Stimulated activated CD4-positive, alpha-beta T cell treated with anti-CD3 and anti-CD28 coated beads, Interleukin-4, amount 100 ng/mL, for 4 hours (primary cell): Measurements from ENCODE around the gene PRDM16.

ENCODE experiments used
- DNase-seq, 2 experiments: peaks; one replicate each; pipeline ENCODE4 v3.0.0-alpha.2; 2020

Gene PRDM16

DNA sequence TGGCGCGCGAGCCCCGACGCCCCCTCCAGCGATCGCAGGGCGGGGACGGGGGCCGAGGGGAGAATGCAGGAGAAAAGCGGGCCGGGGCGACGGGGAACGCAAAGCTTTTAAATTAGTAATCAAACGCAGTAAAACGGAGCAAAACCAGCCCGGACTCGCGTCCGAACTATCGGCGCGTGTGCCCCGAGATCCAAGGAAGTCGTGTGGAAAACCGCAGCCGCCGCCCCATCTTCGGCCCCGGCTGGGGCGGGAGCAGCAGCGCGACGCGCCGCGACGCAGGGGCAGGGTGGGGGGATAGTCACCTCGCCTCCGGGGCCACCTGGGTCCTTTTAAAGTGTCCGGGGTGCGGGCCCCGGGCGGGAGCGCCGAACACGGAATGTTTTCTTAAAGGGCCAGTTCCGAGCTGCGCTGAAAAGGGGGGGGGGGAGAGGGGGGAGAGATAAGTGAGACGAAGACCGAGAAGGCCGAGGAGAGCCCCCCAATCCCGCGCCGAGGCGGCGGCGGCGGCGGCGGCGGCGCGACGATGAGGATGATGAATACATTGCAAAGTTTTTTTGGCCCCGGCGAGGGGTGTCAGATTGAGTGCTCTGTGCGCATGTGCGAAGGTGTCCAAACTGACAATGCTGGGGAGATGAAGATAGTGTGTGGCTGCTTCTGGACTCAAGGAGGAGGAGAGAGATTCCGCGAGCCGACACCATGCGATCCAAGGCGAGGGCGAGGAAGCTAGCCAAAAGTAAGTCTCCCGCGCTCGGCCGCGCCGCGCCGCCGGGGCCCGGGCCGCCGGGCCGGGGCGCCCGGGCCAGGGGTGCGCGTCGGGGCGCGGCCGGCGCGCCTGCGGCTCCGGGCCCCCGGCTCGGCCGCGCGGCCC is at the start of gene PRDM16:
PRDM16 (plus strand) TSS at position 640 of the 868 bp plus-strand sequence; CDS start at position 697, 57 bp downstream.
- peak; percentile 24 to 30 for DNase-seq

- no peak for DNase-seq
Measured at GRCh38 chr1:3019516-3020051, 49.4 kb upstream of the PRDM16 start.

DNA sequence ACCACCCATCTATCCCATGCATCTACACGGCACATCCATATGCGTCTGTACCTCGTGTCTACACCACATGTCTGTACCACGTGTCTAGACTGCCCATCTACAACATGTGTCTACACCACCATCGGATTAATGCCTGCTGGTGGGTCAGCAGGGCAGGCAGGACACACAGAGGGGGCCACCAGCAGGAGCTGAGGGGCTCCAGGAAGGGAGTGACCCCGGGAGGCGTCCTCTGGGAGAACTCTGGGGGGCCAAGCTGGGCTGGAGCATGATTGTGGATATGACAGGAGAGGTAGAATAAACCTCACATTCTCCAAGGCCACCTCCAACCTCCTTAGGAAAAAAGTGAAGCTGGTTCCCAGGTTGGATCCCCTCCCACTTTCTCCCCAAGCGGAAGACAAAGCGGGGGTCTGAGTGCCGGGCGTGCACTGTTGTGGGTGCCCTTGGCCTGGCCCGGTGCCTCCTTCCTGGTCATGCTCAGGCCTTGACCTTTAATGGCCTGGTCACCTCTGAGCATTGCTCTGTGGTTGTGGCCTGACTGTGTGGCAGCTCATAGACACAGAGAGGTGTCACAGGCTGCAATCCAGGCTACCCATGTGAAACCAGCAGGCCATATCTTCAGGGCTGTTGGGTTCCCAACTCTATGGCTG is 48.6 kb upstream of the PRDM16 start:
- DNase-seq: no peak

- DNase-seq: no peak
Measured at GRCh38 chr1:3021233-3021671, 47.8 kb upstream of the PRDM16 start, which contains the start of gene ACTRT2. ACTRT2 (plus strand) TSS chr1:3021467; CDS start chr1:3021687, 220 bp downstream.

GRCh38 chr1:3021801-3022401 is 47.1 kb upstream of the PRDM16 start:
- no peak for DNase-seq

- no peak for DNase-seq
Measured at GRCh38 chr1:3022511-3022973, 46.5 kb upstream of the PRDM16 start.

- DNase-seq: no peak
Measured at GRCh38 chr1:3022976-3023375, 46.0 kb upstream of the PRDM16 start.

DNA sequence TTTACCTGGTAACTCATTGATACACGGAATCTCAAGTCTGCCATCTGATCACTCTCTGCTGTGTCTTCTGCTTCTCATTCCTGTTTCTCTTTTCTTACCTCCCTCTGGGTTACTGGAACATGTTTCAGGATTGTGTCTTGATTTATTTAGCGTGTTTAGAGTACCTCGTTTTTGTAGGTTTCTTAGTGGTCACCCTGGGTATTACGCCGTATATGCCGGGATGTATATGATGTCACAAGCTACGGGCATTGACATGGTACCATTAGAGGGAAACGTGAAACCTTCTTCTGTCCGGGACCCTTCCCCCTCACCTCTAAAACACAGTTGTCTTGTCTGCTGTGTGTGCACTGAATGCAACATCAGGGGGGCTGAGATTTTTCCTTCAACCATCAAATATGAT is 45.0 kb upstream of the PRDM16 start:
- DNase-seq: no peak

GRCh38 chr1:3024588-3024987 is 44.4 kb upstream of the PRDM16 start:
- DNase-seq: no peak

GRCh38 chr1:3026124-3026523 is 42.9 kb upstream of the PRDM16 start:
- DNase-seq: no peak

DNA sequence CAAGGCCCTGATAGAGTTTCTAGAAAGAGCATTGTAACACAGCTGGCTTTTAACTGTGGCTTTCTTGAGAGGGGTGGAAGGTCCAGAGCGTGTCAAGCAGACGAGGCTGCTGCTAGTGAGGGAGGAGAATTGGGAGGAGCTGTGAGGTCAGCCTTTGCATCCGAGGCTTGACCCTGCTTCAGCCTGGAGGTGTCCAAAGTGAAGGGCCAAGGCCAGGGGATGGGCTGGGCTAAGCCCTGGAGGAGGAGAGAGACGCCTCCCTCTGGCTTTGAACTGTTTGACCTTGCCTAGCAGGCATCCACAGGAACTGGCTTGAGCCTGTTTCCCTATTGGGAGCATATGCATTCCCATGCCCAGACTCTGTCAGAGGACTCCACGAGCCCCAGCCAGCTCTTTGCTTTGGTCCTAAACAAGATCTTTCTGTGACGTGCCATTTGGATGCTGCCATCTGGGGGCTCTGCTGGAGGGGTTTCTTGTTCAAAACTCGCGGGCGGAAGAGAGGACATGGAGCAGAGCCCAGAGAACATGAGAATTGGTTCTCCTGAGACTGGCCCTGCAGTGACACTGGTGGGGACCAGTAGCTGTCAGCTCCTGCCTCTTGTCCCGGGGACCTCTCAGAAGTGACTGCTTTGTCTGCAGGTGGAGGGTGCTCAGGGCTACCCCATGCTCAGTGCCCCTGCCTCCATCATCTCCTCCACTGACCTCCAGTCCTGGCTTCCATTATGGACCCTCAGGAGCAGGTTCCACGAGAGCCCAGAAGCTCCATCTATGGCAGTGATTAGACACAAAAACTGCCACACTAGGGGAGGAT is 42.2 kb upstream of the PRDM16 start:
- DNase-seq: no peak

DNA sequence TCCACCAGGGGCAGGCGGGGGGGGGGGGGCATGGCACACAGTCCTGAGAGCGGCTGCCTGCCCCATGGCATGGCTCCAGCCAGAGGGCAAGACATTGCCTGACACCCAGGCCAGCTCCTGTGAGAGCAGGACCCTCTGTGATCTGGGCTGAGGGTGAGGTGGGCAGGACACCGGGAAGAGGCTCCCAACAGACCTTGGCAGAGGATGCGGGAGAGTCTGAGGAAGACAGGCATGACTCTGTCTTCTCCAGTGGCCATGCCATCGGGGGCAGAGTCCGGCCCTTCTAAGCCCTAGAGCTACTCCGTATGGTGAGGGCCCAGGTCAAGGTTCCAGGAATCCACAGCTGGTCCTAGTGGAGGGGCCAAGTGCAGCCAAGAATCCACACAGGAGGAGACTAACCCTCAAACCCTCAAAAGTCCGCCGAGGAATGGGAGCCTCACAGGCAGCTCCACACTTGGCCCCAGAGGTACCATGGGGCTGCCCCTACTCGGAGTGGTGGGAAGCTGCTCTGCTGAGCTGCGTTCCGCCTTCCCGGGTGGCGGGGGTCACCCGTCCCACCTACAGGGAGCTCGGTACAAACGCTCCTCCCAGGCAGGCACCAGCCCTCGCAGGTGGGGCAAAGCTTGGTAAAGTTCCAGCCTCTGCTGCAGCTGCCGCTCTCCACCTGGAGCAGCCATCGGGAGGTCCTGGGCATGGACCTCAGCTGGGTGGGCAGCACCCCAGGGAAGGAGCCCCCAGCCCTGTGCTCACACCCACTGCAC is 41.2 kb upstream of the PRDM16 start:
- DNase-seq: no peak

GRCh38 chr1:3028531-3029282 is 40.3 kb upstream of the PRDM16 start:
- DNase-seq: no peak

- no peak for DNase-seq
Measured at GRCh38 chr1:3029481-3029961, 39.5 kb upstream of the PRDM16 start.

- DNase-seq: no peak
Measured at GRCh38 chr1:3029991-3030662, 38.9 kb upstream of the PRDM16 start.

DNA sequence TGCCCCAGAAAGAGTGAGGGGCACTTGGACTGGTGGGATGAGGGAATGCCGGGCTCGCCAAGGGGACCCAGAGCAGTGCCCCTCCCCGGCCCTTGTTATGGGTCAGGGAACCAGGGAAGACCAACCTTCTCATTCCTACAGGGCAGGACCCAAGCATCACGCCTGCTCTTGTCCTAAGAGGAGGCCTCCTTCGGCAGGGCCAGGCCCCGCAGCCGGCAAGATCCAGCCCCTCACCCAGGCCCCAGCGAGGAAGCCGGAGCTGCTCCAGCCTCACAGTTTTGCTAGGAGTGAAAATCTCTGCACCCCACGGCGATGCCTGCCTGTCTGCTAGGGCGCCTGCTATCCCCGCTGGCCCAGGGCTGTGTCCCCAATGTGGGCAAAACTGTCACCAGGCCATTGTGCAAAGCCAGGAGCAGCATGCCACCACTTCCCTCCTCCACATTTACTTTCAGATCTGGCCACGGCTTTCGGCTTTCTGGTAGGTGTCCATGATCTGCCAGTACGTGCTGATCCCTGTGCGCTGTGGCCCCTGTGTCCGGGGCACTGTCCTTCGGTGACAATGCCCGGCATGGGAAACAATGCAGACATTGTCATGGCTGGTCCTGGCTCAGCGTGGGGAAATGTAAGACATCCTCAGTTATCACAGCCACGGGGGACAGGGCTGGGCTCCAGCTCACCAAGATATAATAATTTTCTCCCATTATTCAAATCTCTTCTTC is 38.2 kb upstream of the PRDM16 start:
- no peak for DNase-seq

DNA sequence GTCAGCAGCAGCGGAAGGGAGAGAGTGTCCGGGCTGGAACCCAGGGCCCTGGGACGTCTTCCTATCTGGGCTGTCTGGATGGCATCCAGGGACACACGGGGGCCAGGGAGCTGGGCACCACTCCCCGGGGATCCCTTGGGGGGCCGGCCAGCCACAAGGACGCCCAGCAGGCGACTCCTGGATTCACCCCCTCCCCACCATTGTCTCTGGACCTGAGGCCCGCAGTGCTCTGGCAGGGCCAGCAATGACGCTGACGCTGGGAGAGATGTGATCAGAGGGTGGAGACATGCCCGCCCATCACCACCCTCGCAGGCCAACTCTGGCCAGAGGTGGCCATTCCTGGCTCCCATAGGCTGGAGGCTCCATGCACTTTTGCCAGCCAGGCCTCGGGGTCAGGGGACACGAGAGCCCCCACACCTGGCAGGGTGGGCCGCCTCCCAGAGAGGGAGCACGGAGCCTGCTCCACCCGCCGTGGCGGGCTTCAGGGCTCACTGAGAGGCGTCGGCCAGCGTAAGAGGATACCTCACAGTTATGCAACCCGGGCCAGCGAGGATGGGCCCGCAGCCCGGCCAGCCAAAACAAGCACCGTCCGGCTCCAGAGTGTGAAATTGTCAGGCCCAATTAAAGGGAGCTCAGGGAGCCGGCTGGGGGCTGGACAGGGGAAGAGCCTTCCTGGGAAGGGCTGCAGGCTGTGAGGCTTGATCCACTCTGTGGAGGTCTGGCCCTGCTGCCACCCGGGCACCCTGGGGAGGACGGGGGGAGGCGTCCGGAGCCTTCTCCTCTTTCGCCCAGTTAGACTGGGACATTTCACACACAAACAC is 37.4 kb upstream of the PRDM16 start:
- DNase-seq: no peak

GRCh38 chr1:3032371-3033039 is 36.5 kb upstream of the PRDM16 start:
- DNase-seq: no peak
